ENCODE results near the gene LIN28B. TPM values are rescaled to one million over a fixed set of nuclear protein-coding genes. Genes with fewer than 3 reads are reported as not detected.

Gene LIN28B
- total RNA-seq, 1 donor from 2014 or later = 0.06 TPM

- DNase-seq (ENCODE audit: extremely low read depth, low read depth, low spot score) = no peak
Observed at GRCh38 chr6:105106260-105106659, 149.4 kb downstream of the LIN28B start.

- DNase-seq (ENCODE audit: extremely low read depth, low read depth, low spot score) = no peak
Observed at GRCh38 chr6:105107207-105107606, 150.3 kb downstream of the LIN28B start.

DNA sequence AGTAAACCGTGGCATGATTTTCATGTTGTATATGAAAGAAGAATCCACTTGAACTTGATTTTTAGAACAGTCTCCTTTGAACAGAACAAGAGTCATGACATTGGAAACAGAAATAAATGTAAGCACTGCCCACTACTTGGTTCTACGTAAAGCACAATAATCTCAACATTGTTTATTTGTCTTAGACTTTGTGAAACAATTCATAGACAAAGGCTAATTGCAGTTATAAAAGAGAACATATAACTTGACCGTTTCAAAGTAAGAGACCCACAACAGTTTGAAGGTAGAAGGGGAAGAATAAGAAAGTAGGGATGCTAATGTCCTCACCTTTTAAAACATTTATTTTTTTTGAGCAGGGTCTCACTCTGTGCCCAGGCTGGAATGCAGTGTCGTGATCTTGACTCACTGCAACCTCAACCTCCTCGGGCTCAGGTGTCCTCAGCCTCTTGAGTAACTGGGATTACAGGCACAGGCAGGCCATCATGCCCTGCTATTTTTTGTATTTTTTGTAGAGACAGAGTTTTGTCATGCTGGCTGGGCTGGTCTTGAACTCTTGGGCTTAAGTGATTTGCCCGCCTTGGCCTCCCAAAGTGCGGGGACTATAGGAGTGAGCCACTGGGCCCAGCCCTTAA, 151.8 kb downstream of the LIN28B start:
- no peak for DNase-seq (ENCODE audit: extremely low read depth, low read depth, low spot score)

- DNase-seq (ENCODE audit: extremely low read depth, low read depth, low spot score) = no peak
Observed at GRCh38 chr6:105109955-105110895, 153.3 kb downstream of the LIN28B start.

GRCh38 chr6:105111105-105111504, 154.2 kb downstream of the LIN28B start:
- DNase-seq (ENCODE audit: extremely low read depth, low read depth, low spot score) = no peak

DNA sequence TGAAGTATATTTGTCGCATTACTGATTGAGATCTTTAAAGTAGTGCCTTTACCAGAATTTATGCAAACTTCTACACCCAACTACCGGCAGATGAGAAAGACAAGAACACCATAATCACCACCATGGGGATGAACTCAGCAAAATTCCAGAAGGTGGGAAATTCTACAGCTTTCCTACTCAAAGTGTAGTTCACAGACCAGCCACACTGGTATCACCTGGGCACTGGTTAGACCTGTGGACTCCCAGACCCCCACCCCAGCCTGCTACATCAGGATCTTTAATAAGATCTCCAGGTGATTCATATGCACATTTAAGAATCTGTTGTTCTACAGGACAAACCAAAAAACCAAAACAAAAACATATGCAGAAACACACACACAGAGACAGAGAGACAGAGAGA, 155.0 kb downstream of the LIN28B start:
- no peak for DNase-seq (ENCODE audit: extremely low read depth, low read depth, low spot score)

GRCh38 chr6:105112577-105112976, 155.7 kb downstream of the LIN28B start:
- no peak for DNase-seq (ENCODE audit: extremely low read depth, low read depth, low spot score)

DNA sequence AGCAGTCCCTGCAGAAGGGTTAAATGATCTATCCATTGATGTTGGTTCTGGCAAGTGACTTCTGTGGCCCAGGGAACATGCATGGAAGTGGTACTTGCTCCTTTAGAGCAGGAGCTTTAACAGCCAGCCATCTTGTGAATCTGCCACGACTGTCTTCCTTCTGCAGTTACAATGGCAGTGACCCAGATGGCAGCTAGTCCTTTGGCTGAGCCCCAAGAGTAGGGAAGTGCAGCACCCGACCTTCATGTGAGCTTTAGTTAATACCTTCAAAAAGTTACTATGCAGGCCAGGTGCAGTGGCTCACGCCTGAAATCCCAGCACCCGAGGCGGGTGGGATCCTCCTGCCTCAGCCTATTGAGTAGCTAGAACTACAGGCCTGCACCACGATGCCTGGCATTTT, 156.5 kb downstream of the LIN28B start:
- no peak for DNase-seq (ENCODE audit: extremely low read depth, low read depth, low spot score)

DNA sequence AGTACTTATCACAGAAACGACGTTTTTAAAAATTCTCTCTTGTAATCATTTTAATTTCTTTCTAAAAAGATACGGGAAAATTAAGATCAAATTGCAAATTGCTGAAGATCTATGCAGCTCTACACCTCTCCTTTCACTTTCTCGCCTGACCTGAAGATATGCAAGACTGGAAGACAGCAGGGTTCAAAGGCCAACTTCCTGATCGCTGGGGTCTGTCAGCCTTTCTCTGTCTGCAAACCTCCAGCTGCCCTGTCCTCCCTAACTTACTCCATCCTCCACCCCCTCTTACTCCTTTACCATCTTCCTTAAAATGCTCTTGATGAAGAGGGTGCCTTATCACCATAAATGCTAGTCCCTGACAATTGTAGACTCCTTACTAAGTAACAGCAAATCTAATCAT, 159.2 kb downstream of the LIN28B start:
- no peak for DNase-seq (ENCODE audit: extremely low read depth, low read depth, low spot score)

DNA sequence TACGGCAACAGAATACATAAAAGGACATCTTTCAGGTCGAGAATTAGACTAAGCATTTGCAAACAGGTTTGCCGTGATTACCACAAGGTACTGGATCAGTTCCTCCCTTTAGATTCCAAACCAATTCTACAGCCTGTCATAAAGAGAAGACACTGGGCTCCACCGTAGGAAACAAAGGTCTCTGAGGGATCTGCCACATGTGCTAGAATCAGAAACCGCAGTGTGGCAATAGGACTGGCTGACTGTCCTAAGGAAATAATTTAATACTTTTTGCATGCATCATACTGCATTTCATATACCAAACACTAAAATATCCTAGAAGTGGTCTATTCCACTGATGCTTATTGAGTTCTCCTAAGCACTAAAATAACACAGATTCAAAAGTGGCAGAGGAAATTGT, 163.7 kb downstream of the LIN28B start:
- no peak for DNase-seq (ENCODE audit: extremely low read depth, low read depth, low spot score)

DNA sequence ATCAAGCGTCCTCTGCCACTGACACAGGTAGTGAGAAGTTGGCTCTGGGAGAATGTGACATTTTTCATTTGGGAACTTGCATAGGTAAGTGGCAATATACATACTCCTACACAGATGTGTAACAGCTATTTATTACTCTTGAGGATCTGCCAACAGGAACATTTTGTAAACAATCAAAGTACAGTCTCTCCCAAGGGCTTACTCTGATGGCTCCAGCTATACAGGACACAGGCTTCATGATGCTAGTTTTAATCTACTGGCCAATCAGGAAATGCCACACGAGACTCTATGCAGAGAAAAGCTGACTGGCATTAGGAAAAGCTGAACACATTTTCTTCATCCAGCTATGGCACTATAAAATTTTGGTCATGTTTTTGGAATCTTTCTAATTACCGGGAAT, 165.1 kb downstream of the LIN28B start:
- DNase-seq (ENCODE audit: extremely low read depth, low read depth, low spot score) = no peak

DNA sequence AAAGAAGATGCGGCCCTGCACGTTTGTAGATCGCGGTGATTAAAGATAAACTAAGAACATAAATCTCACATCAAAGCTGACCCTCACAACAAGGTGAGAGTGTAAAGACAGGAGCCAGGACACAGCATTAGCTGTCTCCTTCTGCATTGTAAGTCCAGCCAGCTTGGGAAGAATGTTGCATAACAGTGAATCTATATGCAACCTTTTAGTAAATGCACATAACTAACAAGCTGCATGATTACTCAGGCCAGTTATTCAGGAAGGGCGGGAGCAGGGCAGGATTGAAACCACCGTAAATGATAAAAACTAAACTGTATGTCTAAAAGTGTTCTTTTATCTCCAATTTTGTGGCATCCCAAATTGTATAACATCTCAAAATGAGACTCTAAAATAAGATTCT, 165.8 kb downstream of the LIN28B start:
- no peak for DNase-seq (ENCODE audit: extremely low read depth, low read depth, low spot score)

Other genes with a start within 250 kb of the LIN28B start
- 9.3 and 11.9 TPM in 2 replicates for gene HACE1, start 97.2 kb upstream of the LIN28B start, total RNA-seq
- 5.0 and 9.7 TPM in 2 replicates for gene POPDC3, start 222.9 kb downstream of the LIN28B start, total RNA-seq